ENCODE measurements around the gene CST5.
"Not testable (repeated sequence)": the region's sequence is repeated elsewhere in the genome, so short reads cannot be mapped to it uniquely, and the experiment has no call there.

- TF ChIP-seq EZH2 (IDR thresholded peaks at IDR 0.05; ENCODE audit: borderline replicate concordance, insufficient read depth, low read length, poor library complexity, severe bottlenecking), result not testable (repeated sequence)
- TF ChIP-seq, protein P1, sequence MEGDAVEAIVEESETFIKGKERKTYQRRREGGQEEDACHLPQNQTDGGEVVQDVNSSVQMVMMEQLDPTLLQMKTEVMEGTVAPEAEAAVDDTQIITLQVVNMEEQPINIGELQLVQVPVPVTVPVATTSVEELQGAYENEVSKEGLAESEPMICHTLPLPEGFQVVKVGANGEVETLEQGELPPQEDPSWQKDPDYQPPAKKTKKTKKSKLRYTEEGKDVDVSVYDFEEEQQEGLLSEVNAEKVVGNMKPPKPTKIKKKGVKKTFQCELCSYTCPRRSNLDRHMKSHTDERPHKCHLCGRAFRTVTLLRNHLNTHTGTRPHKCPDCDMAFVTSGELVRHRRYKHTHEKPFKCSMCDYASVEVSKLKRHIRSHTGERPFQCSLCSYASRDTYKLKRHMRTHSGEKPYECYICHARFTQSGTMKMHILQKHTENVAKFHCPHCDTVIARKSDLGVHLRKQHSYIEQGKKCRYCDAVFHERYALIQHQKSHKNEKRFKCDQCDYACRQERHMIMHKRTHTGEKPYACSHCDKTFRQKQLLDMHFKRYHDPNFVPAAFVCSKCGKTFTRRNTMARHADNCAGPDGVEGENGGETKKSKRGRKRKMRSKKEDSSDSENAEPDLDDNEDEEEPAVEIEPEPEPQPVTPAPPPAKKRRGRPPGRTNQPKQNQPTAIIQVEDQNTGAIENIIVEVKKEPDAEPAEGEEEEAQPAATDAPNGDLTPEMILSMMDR (IDR thresholded peaks at IDR 0.05; ENCODE audit: poor library complexity, severe bottlenecking), result not testable (repeated sequence)
Measured at GRCh38 chr20:23831961-23832360, 47.6 kb downstream of the CST5 start.
